ENCODE results near the gene MRPL2.
A peak's percentile ranks its signal among the peaks of the same experiment; 100 is the strongest.
"Not testable (repeated sequence)": the region's sequence is repeated elsewhere in the genome, so short reads cannot be mapped to it uniquely, and the experiment has no call there.

Gene MRPL2

GRCh38 chr6:43052225-43052841 is 6.9 kb downstream of the MRPL2 start:
- DNase-seq: no peak

- DNase-seq: no peak
These were observed 8.3 kb downstream of the MRPL2 start for GRCh38 chr6:43050981-43051380.

GRCh38 chr6:43047998-43048397 is 11.2 kb downstream of the MRPL2 start:
- no peak for DNase-seq

- DNase-seq: no peak
These were observed 13.8 kb downstream of the MRPL2 start for GRCh38 chr6:43045371-43045930.

GRCh38 chr6:43043310-43043709 is 15.9 kb downstream of the MRPL2 start:
- no peak for DNase-seq

- not testable (repeated sequence) for DNase-seq
These were observed 17.8 kb downstream of the MRPL2 start for GRCh38 chr6:43041475-43041874.

GRCh38 chr6:43040542-43041257 is 18.5 kb downstream of the MRPL2 start:
- no peak for DNase-seq

GRCh38 chr6:43038727-43039126 is 20.5 kb downstream of the MRPL2 start:
- no peak for DNase-seq

GRCh38 chr6:43037706-43038105 is 21.5 kb downstream of the MRPL2 start:
- no peak for DNase-seq

GRCh38 chr6:43037197-43037596 is 22.0 kb downstream of the MRPL2 start:
- no peak for DNase-seq

- no peak for DNase-seq
These were observed 22.5 kb downstream of the MRPL2 start for GRCh38 chr6:43036712-43037111.

GRCh38 chr6:43035495-43036194 is 23.6 kb downstream of the MRPL2 start:
- DNase-seq: no peak

- no peak for DNase-seq
These were observed 25.1 kb downstream of the MRPL2 start for GRCh38 chr6:43034190-43034525.

GRCh38 chr6:43033496-43034189 is 25.6 kb downstream of the MRPL2 start:
- no peak for DNase-seq

GRCh38 chr6:43032326-43032725 is 26.9 kb downstream of the MRPL2 start:
- no peak for DNase-seq

- DNase-seq: no peak
These were observed 30.1 kb downstream of the MRPL2 start for GRCh38 chr6:43029120-43029519.

- DNase-seq: no peak
These were observed 32.9 kb downstream of the MRPL2 start for GRCh38 chr6:43026365-43026764.

- no peak for DNase-seq
These were observed 34.8 kb downstream of the MRPL2 start for GRCh38 chr6:43024436-43024835.

- peak; percentile 65 for DNase-seq
These were observed 37.8 kb downstream of the MRPL2 start, which contains the start of gene RRP36 for GRCh38 chr6:43021270-43022047. Gene RRP36, plus strand, starts transcription at chr6:43021623. Its CDS starts 32 bp downstream, at chr6:43021655.

GRCh38 chr6:43020847-43021246 is 38.4 kb downstream of the MRPL2 start:
- no peak for DNase-seq

GRCh38 chr6:43020052-43020705 is 39.1 kb downstream of the MRPL2 start:
- no peak for DNase-seq

- DNase-seq: no peak
These were observed 40.1 kb downstream of the MRPL2 start for GRCh38 chr6:43019152-43019551.

Measured in stimulated activated CD4-positive, alpha-beta T cell treated with anti-CD3 and anti-CD28 coated beads, Interleukin-1b, Interleukin-23, amount 100 ng/mL, for 48 hours (primary cell).